Stimulated activated CD4-positive, alpha-beta T cell treated with anti-CD3 and anti-CD28 coated beads, Interleukin-4, amount 100 ng/mL, for 1 hour (primary cell): Measurements from ENCODE around the gene RANBP3L.
"Not testable (repeated sequence)": the region's sequence is repeated elsewhere in the genome, so short reads cannot be mapped to it uniquely, and the experiment has no call there.

ENCODE experiments used
- DNase-seq: peaks from one replicate; pipeline ENCODE4 v3.0.0-alpha.2; 2020

Gene RANBP3L, protein sequence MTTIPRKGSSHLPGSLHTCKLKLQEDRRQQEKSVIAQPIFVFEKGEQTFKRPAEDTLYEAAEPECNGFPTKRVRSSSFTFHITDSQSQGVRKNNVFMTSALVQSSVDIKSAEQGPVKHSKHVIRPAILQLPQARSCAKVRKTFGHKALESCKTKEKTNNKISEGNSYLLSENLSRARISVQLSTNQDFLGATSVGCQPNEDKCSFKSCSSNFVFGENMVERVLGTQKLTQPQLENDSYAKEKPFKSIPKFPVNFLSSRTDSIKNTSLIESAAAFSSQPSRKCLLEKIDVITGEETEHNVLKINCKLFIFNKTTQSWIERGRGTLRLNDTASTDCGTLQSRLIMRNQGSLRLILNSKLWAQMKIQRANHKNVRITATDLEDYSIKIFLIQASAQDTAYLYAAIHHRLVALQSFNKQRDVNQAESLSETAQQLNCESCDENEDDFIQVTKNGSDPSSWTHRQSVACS

DNA sequence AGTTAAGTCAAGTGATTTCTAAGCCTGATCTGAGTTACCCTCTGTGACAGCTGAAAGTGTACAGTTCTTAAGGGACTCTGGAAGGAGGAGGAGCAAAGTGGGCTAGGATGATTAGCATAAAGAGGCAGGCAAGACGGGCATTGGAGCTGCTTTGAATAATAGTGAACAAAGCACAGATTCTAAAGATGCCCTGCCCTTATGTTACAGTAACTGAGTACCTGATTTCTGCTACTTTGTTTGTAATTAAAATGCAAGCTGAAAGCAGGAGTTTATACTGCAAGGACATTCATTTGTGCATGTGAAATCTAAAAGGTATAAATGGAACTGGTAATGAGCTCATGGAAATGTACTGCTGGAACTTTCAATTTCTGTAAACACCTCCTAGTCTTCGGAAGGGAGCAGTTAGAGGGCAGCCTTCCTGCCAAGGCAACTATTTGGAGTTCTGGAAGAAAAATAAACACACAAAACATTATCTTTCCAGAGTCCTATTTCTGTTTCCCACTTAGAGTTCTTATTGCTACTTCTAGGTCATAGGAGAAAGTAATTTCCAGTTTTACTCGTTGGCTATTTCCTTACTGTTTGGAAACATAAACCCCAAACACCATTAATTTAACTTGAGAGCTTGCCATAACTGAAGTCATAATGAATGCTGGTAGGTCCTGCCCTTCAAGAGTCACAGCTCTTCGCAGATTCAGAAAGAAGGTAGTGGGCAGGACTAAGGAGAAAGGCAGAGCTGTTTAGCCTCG lies at the start of gene RANBP3L:
Gene RANBP3L, minus strand, starts transcription at position 45 of the 746 bp plus-strand sequence. CDS start 486 bp downstream, outside the sequence.
- DNase-seq = no peak

DNA sequence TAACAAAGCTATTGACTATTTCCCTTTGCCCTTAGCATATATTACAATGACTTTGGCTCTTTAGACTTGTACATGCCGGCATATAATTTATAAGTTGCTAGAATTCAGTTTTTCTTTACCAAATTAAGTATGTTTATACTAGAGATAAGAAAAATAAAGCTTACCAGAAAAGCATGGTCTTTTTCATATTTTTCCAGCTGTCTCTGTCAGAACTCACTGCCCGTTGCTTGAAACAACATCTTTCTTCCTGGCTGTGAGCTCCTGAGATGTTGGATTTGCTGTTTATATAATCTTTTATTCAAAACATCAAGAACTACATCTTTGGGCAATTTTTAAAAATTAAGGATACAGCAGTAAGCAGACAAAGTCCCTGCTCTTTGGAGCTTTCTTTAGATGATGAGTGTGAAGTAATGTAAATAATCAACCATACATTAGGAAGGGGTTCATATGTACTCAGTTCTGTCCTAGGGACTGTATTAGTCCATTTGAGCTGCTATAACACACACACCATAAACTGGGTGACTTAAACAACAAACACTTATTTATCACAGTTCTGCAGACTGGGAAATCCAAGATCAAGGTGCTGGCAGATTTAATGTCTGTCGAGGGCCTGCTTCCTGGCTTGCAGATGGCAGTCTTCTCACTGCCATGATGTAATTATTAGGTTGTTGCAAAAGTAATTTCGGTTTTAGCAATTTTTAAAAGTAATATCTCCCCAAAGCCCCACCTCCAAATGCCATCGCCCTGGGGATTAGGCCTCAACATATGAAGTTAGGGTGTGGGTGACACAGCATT lies 45.4 kb upstream of the RANBP3L start:
- no peak for DNase-seq

DNA sequence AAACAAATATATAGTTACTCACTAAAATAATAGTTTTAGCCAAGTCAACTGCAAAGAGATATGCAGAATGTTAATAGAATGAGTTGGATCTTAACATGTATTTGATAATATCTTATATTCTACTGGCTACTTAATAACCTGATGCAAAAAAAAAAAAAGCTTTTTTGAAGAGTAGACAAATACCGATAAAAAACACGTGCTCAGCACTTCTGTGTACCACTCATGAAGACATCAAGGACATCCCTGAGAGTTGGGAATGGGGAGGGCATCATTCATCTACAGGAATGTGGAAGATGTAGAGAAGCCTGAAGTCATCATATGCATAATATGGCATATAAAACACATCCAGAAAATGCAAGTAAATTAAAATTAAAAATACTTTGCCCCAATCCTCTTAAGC lies 43.2 kb upstream of the RANBP3L start:
- DNase-seq = no peak

DNA sequence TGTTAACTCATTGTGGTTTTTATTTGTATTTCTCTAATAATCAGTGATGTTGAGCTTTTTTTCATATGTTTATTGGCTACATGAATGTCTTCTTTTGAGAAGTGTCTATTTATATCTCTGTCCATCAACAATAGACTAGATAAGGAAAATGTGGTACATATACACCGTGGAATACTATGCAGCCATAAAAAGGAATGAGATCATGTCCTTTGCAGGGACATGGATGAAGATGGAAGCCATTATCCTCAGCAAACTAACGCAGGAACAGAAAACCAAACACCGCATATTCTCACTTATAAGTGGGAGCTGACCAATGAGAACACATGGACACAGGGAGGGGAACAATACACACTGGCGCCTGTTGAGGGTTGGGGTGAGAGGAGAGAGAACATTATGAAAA lies 40.0 kb upstream of the RANBP3L start:
- DNase-seq = not testable (repeated sequence)

DNA sequence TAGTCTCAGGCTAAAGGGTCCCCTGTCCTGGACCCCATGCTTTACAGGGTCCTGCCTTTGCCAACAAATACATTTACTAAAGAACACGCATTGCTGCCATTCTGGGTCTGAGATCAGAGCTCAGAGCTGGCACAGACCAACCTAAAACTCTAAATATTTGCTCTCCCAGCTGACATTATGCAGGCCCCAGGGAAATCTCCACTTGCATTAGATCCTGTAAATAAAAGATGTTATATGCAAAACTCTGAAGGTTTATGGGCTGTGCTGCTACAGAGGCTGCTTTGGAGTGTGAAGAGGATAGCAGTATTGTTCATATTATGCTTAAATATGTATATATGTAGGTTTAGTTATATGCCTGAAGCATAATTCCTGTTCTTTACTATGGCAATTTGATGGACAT lies 35.9 kb upstream of the RANBP3L start:
- no peak for DNase-seq

DNA sequence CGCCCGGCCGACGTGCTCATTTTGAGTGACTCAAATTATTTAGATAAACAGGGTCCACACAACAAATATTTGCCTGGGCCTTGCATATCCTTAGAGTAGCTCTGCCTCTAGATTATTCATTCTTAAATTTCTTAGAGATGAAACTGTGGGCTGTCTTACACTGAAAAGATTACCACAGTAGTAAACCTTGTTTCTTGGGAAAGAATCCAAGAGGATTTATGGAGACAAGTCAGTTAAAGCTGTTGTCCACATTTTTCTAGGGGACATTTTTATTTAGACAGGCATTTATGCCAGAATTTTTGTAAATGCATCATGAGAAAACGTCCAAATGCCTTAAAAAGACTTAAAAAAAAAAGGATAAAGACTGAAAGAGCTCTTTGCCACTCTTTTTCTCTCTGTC lies 32.6 kb upstream of the RANBP3L start:
- no peak for DNase-seq

DNA sequence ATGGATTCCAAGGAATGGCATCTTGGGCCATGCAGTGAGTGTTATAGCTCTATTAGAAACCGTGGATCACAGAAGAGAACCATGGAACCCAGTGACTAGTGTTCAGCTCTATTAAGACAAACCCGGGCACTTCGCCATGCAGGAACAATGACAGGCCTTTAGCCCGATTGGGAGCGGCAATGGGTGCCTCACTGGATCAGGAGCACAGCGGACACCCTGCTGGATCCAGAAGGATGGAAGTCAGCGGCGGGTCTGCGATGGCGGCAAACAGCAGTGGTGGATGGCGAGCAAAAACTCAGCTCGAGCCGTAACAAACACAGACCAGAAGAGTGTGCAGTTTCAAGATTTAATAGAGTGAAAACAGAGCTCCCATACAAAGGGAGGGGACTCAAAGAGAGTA lies 31.0 kb upstream of the RANBP3L start:
- not testable (repeated sequence) for DNase-seq

DNA sequence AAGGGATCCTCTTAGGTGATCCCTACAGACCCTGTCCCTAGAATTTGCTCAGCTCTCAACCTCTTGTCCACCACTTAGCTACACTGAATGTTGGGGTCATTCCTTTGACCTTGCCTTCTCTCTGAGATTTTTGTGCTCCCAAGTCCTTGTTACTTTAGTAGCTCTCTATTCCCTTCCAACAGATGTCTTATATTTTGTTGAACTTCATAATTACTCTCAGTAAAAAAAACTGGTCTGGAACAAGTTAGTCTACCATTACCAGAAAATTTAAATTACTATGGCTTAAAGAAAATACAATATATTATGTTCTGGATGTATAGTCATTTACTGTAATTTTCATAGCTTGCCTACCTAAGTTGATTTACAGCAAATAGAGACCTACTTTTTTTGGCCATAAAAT lies 23.5 kb upstream of the RANBP3L start:
- no peak for DNase-seq

DNA sequence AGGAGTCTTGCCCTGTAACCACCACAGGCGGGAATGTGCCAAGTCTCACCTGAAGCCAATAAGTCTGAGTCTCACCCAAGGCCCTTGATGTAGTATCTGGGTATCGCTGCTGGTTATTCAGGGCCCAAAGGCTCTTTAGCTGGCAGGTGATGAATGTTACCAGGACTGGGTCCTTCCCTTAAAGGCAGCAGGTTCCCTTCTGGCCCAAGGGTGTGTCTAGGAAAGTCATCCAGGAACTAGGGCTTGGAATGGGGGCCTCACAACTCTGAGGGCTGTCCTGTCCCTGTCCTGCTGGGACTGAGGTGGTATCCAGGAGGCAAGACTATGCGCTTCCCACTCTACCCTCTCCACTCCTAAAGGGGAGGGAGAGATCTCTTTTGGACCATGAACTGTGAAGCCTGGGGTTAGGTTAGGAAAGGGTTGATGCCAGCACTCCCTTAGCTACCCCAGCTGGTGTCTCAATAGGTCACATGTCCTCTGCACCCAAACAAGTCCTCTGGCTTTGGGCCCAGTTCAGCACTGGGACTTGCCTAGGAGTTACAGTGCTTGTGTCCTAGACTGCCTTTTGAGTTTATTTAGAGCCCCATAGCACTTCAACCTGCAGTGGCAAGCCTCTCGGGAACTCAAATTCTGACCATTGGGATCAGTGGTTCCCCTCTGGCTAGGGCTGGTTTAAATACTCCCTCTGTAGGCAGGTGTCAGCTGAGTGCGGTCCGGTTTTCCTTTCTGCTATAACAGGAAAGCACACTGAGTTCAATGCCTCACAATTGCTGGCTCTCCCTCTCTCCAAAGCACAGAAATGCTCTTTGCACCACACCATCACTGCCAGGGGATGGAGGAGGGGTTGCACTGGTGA lies 22.5 kb upstream of the RANBP3L start:
- no peak for DNase-seq

DNA sequence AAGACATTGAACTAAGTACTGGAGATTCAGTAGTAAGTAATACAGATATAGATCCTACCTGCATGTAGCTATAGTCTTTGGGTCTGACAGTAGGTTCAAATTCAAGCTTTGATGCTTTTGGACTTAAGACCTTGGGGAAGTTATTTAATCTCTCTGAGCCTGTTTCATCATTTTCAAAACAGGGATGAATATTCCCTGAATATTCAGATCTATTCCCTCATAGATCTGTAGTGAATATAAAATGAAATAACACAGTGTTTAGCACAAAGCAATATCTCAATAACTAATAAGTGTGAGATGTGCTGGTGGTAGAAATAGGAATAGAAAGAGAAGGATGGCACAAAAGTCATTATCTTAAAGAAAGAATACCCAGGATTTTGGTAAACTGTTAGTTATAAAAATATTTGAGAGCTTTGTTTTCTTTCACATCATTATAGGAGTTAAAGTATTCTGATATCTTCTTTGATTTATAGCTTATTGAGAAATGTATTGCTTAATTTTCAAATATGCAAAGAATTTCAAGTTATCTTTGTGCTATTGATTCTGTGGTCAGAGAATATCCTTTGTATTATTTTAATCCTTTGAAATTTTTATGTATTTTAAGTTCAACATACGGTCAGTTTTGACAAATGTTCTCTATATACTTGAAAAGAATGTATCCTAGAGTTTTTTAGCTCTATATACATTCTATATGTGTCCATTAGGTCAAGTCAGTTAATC lies 11.4 kb upstream of the RANBP3L start:
- no peak for DNase-seq

DNA sequence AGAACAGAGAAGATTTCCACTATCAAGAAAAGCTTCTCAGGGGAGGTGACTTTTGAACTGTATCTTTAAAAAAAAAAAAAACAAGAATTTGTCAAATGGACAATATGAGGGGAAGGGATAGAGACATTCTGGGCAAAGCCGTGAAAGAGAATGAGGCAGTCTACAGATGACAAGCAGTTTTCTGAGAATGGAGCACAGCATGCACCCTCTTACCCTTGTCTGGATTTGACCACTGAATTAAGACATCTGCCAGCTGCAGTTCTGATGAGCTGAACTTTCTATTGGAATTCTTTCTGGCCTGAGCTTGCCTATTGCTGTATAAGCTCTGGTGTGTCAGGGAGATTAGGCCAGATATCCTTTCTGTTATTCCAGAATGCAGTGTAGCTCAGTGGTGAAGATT lies 10.3 kb upstream of the RANBP3L start:
- DNase-seq = no peak

DNA sequence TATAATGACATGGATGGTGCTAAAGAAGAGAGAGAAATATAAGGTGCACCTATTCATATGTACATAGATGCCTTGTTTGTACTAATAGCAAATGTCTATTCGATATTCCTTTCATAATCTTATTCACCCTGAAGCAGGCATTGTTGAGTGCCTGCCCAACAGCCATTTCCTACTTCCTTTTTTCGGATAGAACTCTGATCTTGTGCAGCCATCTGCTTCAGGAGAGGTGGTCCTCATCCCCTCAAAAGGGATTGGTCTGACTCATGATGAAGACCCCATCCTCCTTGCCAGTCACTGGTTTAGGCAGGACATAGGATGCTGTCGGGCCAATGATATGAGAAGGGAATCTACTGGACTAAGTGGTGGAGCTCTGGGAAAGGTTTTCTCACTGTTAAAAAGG lies 8.4 kb upstream of the RANBP3L start:
- DNase-seq = no peak

DNA sequence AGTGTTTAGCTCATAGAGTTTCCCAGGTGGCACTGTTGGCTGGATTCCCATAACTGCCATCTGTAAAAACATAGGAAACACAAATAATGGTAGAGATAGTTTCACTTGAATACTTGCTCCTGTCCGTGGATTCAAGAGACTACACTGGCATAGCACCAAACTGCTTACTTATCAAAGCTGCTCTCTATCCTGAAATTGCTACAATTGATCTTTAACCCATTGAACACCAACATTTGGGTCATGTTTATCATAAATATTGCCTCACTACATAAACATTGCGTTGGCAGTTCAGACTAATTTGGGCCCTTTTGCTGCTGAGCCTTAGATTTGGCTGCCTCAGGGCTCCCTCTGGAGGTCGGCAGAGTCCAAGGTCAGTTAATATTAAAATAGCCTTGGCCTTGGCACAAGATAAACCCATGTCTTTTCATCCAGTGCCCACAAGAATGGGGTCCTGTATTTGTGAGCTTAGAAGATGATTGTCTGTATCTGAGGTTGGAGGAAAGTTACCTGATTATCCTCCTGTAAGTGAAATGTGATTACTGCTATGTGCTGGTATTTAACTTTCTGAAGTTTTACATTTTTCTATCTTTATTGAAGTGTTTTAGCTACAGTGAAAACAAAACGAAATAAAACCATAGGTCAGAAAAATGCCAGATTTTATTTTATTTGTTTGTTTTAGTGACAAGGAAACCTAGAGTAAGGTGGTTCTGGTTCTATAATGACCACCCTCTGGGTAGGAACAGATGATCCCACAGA lies 4.0 kb upstream of the RANBP3L start:
- DNase-seq = peak; percentile 2

DNA sequence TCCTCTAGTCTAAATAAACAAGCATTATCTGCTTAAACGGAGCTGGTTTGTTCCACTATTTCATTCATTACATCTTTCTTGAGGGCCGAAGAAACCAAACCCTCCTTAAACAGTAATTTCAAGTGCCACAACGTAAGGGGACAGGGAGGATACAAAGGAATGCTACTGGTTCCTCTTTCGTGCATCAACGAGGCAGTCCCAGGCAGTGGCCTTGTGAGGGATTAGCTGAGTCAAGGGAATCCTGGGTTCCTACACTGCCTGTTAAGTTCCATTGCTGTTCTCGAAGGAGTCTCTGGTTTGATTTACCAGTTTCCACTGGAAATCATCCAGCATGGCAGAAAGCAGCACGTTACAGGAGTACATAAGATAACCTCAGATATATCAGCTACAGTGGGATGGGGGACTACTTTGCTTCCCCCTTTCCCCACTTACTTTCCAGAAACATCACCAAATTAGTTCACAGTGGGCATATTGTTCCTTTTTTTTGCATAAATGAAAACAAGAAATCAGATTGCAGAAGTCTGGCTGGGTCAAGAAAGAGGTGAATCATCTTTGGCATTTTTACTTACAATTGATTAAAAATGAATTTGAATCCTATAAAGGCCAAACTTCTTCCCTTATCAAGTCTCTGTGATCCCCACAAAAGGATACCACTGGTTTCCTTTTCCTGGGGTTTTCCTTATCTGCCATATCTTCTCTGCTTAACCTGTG lies 2.5 kb upstream of the RANBP3L start:
- no peak for DNase-seq

DNA sequence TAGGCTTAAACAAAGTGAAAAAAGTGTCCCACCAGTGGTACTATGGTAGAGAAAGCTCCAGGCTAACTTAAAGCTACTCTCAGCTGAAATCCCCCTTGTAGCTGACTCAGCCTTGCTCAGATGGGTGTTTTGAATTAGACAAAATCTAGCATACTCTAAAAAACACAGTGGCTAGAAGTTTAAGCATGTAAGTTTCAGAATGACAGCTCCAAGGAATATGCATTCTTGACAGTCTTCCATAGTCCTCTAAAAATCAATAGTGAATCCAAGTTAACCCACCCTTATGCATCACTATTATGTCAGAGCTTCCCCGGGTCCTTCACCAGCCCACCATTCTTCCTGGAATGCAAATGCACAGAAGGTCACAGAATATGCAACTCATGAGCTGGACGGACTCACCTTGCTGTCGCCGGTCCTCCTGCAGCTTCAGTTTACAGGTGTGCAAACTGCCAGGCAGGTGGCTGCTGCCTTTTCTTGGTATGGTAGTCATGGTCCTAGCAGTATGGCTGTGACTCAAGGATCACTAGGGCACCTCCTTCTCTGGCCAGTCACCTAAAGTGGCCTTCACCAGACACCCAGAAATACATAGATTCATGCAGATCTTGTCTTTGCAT lies 668 bp downstream of the RANBP3L start:
- no peak for DNase-seq

DNA sequence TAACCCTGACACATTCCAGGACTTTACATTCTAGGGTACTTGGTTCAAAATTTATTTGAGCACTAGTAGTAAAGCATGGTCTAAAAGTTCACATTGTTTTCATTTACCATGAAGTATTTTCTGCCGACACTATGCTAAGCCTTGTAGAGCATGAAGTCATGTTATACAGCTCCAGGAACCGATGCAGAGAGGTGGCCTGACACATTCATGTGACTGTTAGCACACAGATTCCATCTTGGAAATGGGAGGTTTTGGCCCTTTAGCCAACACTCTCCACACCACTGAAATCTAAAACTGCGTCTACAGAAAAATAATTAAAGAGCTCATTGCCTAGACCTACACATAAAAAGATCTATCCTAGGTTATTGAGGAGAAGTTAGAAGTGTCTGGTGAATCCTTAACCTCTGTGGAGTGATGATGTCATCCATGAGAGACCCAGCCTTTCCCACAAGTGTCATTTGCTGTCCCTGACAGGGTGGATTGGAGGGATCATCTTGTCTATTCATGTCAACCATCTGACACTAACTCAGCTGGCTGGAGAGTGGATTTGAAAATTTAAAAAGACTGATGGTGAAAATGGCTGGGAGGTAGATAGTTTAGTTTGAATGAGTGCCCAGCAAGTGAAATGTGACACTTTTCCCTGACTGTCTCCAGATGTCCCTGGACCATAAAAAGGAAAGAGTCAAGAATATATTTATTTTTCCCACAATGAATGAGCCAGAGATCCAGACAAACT lies 1.3 kb downstream of the RANBP3L start:
- no peak for DNase-seq

DNA sequence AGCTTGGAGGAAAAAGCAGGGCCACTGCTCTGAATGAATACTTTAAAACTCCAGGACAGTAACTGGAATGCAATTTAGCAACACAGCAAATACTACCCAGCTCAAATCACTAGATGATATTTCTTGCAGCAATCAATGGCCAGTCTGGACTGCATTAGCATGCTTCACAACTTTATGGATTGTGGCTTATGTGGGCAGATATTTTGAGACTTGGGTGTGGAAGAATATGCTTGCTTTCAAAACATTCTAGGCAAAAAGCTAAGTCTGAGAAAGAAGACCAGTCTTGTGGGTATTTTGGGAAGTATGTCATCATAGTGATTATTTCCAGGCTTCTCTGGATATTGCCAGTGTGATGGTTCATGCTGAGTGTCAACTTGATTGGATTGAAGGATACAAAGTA lies 3.1 kb downstream of the RANBP3L start:
- no peak for DNase-seq

DNA sequence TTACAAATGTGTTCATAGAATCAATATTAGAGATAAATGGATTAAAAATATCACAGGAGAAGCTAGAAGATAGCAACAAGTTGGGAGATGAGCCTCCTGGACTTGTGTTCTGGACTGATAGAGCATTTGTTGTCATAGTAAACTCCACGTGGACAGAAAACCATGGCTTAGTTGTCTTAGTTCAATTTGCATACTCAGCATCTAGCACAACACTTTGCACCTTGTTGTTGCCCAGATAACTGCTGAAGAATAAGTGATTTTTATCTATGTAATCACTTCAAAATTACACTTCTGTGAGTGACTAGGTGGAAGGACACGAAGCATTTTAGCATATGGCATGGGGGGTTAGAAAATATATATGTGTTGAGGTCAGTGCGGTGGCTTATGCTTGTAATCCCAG lies 4.0 kb downstream of the RANBP3L start:
- no peak for DNase-seq
